ENCODE results near the gene CEMIP. TPM values are rescaled to one million over a fixed set of nuclear protein-coding genes. Genes with fewer than 3 reads are reported as not detected.

CEMIP gene
- total RNA-seq, 2 experiments from 2014 or later: not detected

- H3K4me1 Mint-ChIP-seq: peaks cover 36% of the 10 kb centered on the region
- H3K4me3 Mint-ChIP-seq: no peak overlapping the region
- no peaks in the 10 kb centered on the region for H3K9me3 Mint-ChIP-seq (ENCODE audit: low read depth)
- no peak overlapping the region for H3K27ac Mint-ChIP-seq
- CTCF ChIA-PET: interaction anchor here (1.0 to 7.1 kb wide), 4 partner anchors 110 to 269 kb away, joined by 4 to 52 read pairs (median 4); no protein-coding TSS in a partner anchor
- no peak for ATAC-seq
- peak; percentile 45 for DNase-seq
- H3K36me3 Mint-ChIP-seq: peaks cover 3% of the 10 kb centered on the region
- H3K27me3 Mint-ChIP-seq: no peaks in the 10 kb centered on the region
These were observed 217.1 kb downstream of the CEMIP start for GRCh38 chr15:80996247-80996646.

GRCh38 chr15:80997692-80998091, 218.5 kb downstream of the CEMIP start:
- no peak overlapping the region for H3K27ac Mint-ChIP-seq
- DNase-seq: no peak
- no peak overlapping the region for H3K4me3 Mint-ChIP-seq
- H3K9me3 Mint-ChIP-seq (ENCODE audit: low read depth): no peaks in the 10 kb centered on the region
- CTCF ChIA-PET: interaction anchor here (1.0 to 2.5 kb wide), 2 partner anchors 110 to 269 kb away, joined by 4 to 23 read pairs; no protein-coding TSS in a partner anchor
- no peak for ATAC-seq
- no peaks in the 10 kb centered on the region for H3K27me3 Mint-ChIP-seq
- H3K36me3 Mint-ChIP-seq: peaks cover 3% of the 10 kb centered on the region
- peaks cover 25% of the 10 kb centered on the region for H3K4me1 Mint-ChIP-seq

- DNase-seq: no peak
- Mint-ChIP-seq H3K27me3 (no peaks in the 10 kb centered on the region), H3K4me1 (peaks cover 28% of the 10 kb centered on the region), H3K27ac (peak overlapping the region; percentile 61), H3K9me3 (ENCODE audit: low read depth) (no peaks in the 10 kb centered on the region), H3K4me3 (no peak overlapping the region), H3K36me3 (peaks cover 6% of the 10 kb centered on the region)
- CTCF ChIA-PET: interaction anchor here (1.0 to 2.5 kb wide), 2 partner anchors 110 to 268 kb away, joined by 4 to 23 read pairs; no protein-coding TSS in a partner anchor
- ATAC-seq: no peak
These were observed 219.1 kb downstream of the CEMIP start for GRCh38 chr15:80998251-80998650.

GRCh38 chr15:80999623-81000036, 220.5 kb downstream of the CEMIP start:
- CTCF ChIA-PET: interaction anchor here (2.5 to 3.4 kb wide), 3 partner anchors 8 to 267 kb away, joined by 14 to 25 read pairs (median 14); no protein-coding TSS in a partner anchor
- H3K27ac Mint-ChIP-seq: peak overlapping the region; percentile 96
- peak overlapping the region; percentile 94 for H3K4me3 Mint-ChIP-seq
- no peaks in the 10 kb centered on the region for H3K27me3 Mint-ChIP-seq
- H3K4me1 Mint-ChIP-seq: peaks cover 42% of the 10 kb centered on the region
- DNase-seq (peak; percentile 78), ATAC-seq (peak; percentile 20)
- peaks cover 19% of the 10 kb centered on the region for H3K36me3 Mint-ChIP-seq
- no peaks in the 10 kb centered on the region for H3K9me3 Mint-ChIP-seq (ENCODE audit: low read depth)

- Mint-ChIP-seq H3K4me3 (peak overlapping the region; percentile 94), H3K4me1 (peaks cover 46% of the 10 kb centered on the region), H3K27ac (peak overlapping the region; percentile 96), H3K9me3 (ENCODE audit: low read depth) (no peaks in the 10 kb centered on the region), H3K36me3 (peaks cover 22% of the 10 kb centered on the region), H3K27me3 (no peaks in the 10 kb centered on the region)
- ATAC-seq: peak; percentile 3
- CTCF ChIA-PET: interaction anchor here (2.5 to 3.4 kb wide), 3 partner anchors 9 to 266 kb away, joined by 14 to 25 read pairs (median 14); no protein-coding TSS in a partner anchor
- DNase-seq: no peak
These were observed 221.0 kb downstream of the CEMIP start for GRCh38 chr15:81000144-81000623.

GRCh38 chr15:81000624-81001151, 221.5 kb downstream of the CEMIP start, which contains the start of gene TLNRD1:
TLNRD1 (plus strand) TSS chr15:81000923; CDS start chr15:81002272, 1,349 bp downstream.
- peak within 1 kb of the TSS; percentile 94 for H3K4me3 Mint-ChIP-seq
- peak; percentile 91 for DNase-seq
- peak; percentile 74 for ATAC-seq
- peaks cover 51% of the 10 kb centered on the region for H3K4me1 Mint-ChIP-seq
- H3K27me3 Mint-ChIP-seq: no peaks in the 10 kb centered on the region
- H3K9me3 Mint-ChIP-seq (ENCODE audit: low read depth): no peaks in the 10 kb centered on the region
- H3K36me3 Mint-ChIP-seq: peaks cover 22% of the 10 kb centered on the region
- peak within 1 kb of the TSS; percentile 96 for H3K27ac Mint-ChIP-seq
- CTCF ChIA-PET: interaction anchor here (2.5 to 3.4 kb wide), 3 partner anchors 9 to 266 kb away, joined by 14 to 25 read pairs (median 14); no protein-coding TSS in a partner anchor

Small RNAs within 50 kb of the gene (microRNA-seq; reads per million reads assigned to microRNA genes)
- gene MIR4514 (not detected), gene MIR549A (not detected)

Other genes with a start within 250 kb of the CEMIP start
- gene ABHD17C, start 84.1 kb upstream of the CEMIP start, total RNA-seq: 1 to 10 TPM; 1.5 to 2.2 TPM
- 10 to 100 TPM; 27.6 to 27.8 TPM for gene MESD, start 210.4 kb downstream of the CEMIP start, total RNA-seq
- 10 to 100 TPM; 31.2 to 32.3 TPM for gene TLNRD1, start 221.6 kb downstream of the CEMIP start, total RNA-seq